Right atrium auricular region (tissue), 2 donors: Measurements from ENCODE around the gene HINFP. TPM values are rescaled to one million over a fixed set of nuclear protein-coding genes. Genes with fewer than 3 reads are reported as not detected.
"Not testable (repeated sequence)": the region's sequence is repeated elsewhere in the genome, so short reads cannot be mapped to it uniquely, and the experiment has no call there.

Source experiments
- DNase-seq: peaks from one replicate; pipeline ENCODE4 v3.0.0-alpha.2; 2019; ENCODE audit warnings: low spot score
- H3K27ac ChIP-seq, 2 donors: fragments of 200-600 bp; sonication (generic); 1 replicate in 1 of 2; 2 replicates in 1 of 2; pipeline ENCODE4 v1.5.1; 2016 to 2019
- H3K27me3 ChIP-seq, 2 donors: fragments of 200-600 bp; sonication (generic); one replicate each; pipeline versions ENCODE4 v1.5.1 to v1.6.0; 2017 to 2019
- H3K36me3 ChIP-seq: fragments of 200-600 bp; sonication (generic); one replicate; pipeline ENCODE4 v1.5.1; 2016
- H3K4me1 ChIP-seq, 2 donors: fragments of 200-600 bp; sonication (generic); one replicate each; pipeline versions ENCODE4 v1.5.1 to v1.6.0; 2017 to 2019
- H3K4me3 ChIP-seq, 2 donors: fragments of 200-600 bp; sonication (generic); 1 replicate in 1 of 2; 2 replicates in 1 of 2; pipeline ENCODE4 v1.5.1; 2017 to 2019; ENCODE audit warnings: mild to moderate bottlenecking in 1 of 2, moderate library complexity in 1 of 2
- H3K9me3 ChIP-seq, 2 donors: fragments of 200-600 bp; sonication (generic); one replicate each; pipeline ENCODE4 v1.5.1; 2019
- total RNA-seq, 2 donors: library from RNA; depleted of rRNA; stranded (reverse); fragments of >200 nt; gene quantifications; one replicate each; pipeline ENCODE4 v1.1.0, GENCODE V29; 2016
- TF ChIP-seq, protein P1 (sequence below), 2 donors: fragments of 200-600 bp; sonication (generic); IDR thresholded peaks; one replicate each; pipeline ENCODE4 v1.5.1; 2019; ENCODE audit warnings: antibody characterized with exemption in 2 of 2

The HINFP gene
- total RNA-seq, 2 donors from 2014 or later = 11.2 to 18.1 TPM

DNA sequence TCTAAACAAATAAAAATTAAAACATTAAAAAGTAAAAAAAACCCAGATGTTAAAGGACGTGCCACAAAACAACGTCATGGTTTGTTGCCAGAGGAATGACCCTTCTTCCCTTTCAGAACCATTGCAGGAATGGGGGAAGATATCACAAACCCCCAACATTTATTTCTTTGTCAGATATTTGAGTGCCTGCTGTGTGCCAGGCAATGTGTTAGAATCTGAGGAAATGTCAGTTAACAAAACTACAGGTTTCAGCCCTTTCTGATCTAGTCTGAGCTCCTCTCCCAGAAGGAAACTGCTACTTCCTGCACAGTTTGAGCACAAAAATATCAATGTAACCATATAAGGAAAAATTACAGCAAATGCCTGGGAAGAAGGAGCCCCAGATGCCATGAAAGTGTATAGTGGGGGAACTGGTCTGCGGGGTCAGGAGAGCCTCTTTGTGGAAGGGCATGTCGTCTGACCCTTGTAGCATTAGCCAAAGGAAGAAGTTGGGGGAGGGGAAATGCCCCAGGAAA lies 56.8 kb downstream of the HINFP start:
- Histone ChIP-seq H3K27ac (no peak overlapping the region), H3K4me3 (no peak overlapping the region), H3K27me3 (no peaks in the 10 kb centered on the region), H3K36me3 (peaks cover 27% of the 10 kb centered on the region), H3K9me3 (no peaks in the 10 kb centered on the region), H3K4me1 (peaks cover 0 to 5% of the 10 kb centered on the region in 2 donors)
- no peak for DNase-seq
- TF ChIP-seq, protein P1, sequence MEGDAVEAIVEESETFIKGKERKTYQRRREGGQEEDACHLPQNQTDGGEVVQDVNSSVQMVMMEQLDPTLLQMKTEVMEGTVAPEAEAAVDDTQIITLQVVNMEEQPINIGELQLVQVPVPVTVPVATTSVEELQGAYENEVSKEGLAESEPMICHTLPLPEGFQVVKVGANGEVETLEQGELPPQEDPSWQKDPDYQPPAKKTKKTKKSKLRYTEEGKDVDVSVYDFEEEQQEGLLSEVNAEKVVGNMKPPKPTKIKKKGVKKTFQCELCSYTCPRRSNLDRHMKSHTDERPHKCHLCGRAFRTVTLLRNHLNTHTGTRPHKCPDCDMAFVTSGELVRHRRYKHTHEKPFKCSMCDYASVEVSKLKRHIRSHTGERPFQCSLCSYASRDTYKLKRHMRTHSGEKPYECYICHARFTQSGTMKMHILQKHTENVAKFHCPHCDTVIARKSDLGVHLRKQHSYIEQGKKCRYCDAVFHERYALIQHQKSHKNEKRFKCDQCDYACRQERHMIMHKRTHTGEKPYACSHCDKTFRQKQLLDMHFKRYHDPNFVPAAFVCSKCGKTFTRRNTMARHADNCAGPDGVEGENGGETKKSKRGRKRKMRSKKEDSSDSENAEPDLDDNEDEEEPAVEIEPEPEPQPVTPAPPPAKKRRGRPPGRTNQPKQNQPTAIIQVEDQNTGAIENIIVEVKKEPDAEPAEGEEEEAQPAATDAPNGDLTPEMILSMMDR (IDR thresholded peaks at IDR 0.05) = no peak

DNA sequence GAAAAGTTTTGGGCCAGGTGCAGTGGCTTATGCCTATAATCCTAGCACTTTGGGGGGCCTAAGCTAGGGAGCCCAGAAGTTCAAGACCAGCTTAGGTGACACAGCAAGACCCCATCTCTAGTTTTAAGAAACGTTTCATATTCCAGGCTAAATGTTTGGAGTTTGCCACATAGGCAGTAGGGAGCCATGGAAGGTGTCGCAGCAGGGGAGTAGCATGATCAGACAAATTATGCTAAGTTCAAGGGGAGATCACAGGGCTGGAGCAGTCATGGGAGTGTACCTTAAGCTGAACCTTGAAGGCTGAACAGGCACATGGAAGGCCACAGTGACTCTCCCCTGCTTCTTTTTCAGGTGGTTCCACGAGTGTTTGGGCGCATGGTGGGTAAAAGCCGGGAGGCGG lies 58.0 kb downstream of the HINFP start:
- peaks cover 21% of the 10 kb centered on the region for H3K36me3 ChIP-seq
- no peak for DNase-seq

DNA sequence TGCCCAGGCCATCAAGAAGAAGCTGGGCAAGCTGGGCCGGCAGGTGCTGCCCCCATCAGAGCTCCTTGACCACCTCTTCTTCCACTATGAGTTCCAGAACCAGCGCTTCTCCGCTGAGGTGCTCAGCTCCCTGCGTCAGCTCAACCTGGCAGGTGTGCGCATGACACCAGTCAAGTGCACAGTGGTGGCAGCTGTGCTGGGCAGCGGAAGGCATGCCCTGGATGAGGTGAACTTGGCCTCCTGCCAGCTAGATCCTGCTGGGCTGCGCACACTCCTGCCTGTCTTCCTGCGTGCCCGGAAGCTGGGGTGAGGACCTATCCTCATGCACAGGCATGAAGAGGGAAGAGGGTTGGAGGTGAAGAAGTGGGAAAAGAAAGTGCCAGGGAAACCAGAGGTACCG lies 58.6 kb downstream of the HINFP start:
- no peak for DNase-seq
- peaks cover 16% of the 10 kb centered on the region for H3K36me3 ChIP-seq
- peaks cover 0 to 5% of the 10 kb centered on the region in 2 donors for H3K4me1 ChIP-seq
- TF ChIP-seq, protein P1 (IDR thresholded peaks at IDR 0.05) = no peak
- H3K4me3 ChIP-seq = no peak overlapping the region
- H3K27ac ChIP-seq = no peak overlapping the region
- no peaks in the 10 kb centered on the region for H3K9me3 ChIP-seq
- H3K27me3 ChIP-seq = no peaks in the 10 kb centered on the region

More for the DNA sequence above, 58.0 kb downstream of the HINFP start:
- TF ChIP-seq, protein P1 (IDR thresholded peaks at IDR 0.05) = no peak
- Histone ChIP-seq H3K4me3 (no peak overlapping the region), H3K4me1 (peaks cover 0 to 5% of the 10 kb centered on the region in 2 donors), H3K27me3 (no peaks in the 10 kb centered on the region), H3K27ac (no peak overlapping the region), H3K9me3 (no peaks in the 10 kb centered on the region)

DNA sequence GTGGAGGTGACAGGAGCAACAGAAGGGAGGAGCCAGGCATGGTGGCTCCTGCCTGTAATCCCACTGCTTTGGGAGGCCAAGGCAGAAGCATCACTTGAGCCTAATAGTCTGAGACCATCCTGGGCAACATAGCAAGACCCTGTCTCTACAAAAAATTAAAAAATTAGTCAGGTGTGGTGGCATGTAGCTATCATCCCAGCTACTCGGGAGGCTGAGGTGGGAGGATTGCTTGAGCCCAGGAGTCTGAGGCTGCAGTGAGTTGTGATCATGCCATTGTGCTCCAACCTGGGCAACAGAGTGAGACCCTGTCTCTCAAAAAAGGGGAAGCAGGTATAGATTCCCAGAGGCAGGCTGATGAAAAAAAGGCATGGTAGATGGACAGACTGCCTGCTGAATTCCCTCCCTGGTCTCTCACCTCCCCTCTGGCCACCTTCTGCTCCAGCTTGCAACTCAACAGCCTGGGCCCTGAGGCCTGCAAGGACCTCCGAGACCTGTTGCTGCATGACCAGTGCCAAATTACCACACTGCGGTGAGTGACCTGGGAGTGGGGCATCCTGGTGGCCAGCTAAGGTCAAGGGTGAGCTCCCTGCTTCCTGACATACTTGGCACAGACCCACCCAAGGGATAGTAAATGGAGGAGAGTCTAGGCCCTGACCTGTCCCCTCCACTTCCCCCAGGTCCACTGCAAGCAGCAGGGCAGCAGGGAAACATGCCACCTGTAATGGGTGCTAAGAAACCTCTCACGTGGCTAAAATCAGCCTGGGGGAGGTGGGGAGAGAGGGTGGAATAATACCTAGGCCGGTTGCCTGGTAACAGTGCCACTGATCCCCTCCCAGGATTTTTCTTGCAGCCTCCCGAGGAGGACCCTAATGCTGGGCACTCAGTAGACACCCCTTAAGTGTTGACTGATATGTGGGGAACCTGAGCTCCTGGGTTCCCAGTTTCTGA lies 59.6 kb downstream of the HINFP start:
- Histone ChIP-seq H3K4me1 (peaks cover 0 to 5% of the 10 kb centered on the region in 2 donors), H3K9me3 (no peaks in the 10 kb centered on the region), H3K4me3 (no peak overlapping the region), H3K27me3 (no peaks in the 10 kb centered on the region), H3K27ac (no peak overlapping the region), H3K36me3 (peaks cover 6% of the 10 kb centered on the region)
- no peak for DNase-seq
- TF ChIP-seq, protein P1 (IDR thresholded peaks at IDR 0.05) = no peak

DNA sequence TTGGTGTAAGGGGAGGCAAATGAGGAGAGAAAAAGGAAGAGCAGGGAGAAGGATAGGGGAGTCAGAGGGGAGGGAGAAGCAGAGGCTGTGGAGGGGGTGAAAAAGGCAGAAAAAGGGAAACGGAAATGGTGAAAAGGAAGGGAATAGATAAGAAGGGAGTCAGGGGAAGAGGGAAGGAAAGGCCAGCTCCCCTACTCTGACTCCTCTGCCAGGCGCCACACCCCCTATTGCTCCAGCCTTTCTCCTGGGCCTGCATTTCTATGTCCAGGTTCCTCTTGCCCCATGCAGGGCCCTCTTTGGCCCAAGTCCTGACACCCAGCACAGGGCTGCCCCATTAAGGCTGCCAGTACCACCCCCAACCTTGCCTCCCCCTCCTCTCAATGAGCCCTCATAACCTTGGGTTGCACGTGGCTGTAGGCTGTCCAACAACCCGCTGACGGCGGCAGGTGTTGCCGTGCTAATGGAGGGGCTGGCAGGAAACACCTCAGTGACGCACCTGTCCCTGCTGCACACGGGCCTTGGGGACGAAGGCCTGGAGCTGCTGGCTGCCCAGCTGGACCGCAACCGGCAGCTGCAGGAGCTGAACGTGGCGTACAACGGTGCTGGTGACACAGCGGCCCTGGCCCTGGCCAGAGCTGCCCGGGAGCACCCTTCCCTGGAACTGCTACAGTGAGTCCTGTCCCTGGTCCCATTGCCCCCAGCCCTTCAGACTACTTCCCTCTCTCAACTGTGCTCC lies 60.5 kb downstream of the HINFP start:
- Histone ChIP-seq H3K9me3 (no peaks in the 10 kb centered on the region), H3K4me3 (no peak overlapping the region), H3K27me3 (no peaks in the 10 kb centered on the region), H3K36me3 (peaks cover 6% of the 10 kb centered on the region), H3K27ac (no peak overlapping the region), H3K4me1 (peaks cover 0 to 5% of the 10 kb centered on the region in 2 donors)
- no peak for DNase-seq
- TF ChIP-seq, protein P1 (IDR thresholded peaks at IDR 0.05) = no peak

DNA sequence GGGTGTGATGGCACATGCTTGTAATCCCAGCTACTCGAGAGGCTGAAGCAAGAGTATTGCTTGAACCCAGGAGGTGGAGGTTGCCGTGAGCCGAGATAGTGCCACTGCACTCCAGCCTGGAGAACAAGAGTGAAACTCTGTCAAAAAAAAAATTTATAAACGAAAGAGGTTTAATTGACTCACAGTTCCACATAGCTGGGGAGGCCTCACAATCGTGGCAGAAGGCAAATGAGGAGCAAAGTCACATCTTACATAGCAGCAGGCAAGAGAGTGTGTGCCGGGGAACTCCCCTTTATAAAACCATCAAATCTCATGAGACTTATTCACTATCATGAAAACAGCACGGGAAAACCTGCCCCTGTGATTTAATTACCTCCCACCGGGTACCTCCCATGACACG lies 63.0 kb downstream of the HINFP start:
- not testable (repeated sequence) for H3K27me3 ChIP-seq, H3K4me3 ChIP-seq, H3K4me1 ChIP-seq, H3K9me3 ChIP-seq, H3K36me3 ChIP-seq, H3K27ac ChIP-seq, DNase-seq
